ENCODE data around the gene NFATC4. TPM values are rescaled to one million over a fixed set of nuclear protein-coding genes. Genes with fewer than 3 reads are reported as not detected.
"Not testable (repeated sequence)": the region's sequence is repeated elsewhere in the genome, so short reads cannot be mapped to it uniquely, and the experiment has no call there.

The NFATC4 gene
- total RNA-seq, result 13.3 TPM
- long read RNA-seq, full-length matches to known transcripts, result 3 of 8 reads
- long read RNA-seq, partial matches to known transcripts, result 3 of 8 reads
- long read RNA-seq, other reads (novel, unspliced or antisense), result 2 of 8 reads

GRCh38 chr14:24367514-24368211 is at the start of gene NFATC4:
Gene NFATC4 (plus strand): TSS chr14:24368184. CDS start chr14:24368341, 157 bp downstream.
- intact Hi-C loops (cut with DNase I), result loop anchor here (2.0 kb wide), 2 partner anchors 31 to 33 kb away; partner anchors contain the start of genes ADCY4 and NYNRIN
- no peak for DNase-seq (ENCODE audit: low spot score)

- DNase-seq (ENCODE audit: low spot score), result no peak
- intact Hi-C loops (cut with DNase I), result no loop called here
Measured at GRCh38 chr14:24321212-24321975, 46.6 kb upstream of the NFATC4 start.

- intact Hi-C loops (cut with DNase I), result no loop called here
- no peak for DNase-seq (ENCODE audit: low spot score)
Measured at GRCh38 chr14:24322672-24323071, 45.3 kb upstream of the NFATC4 start.

GRCh38 chr14:24323341-24323740 is 44.6 kb upstream of the NFATC4 start:
- no peak for DNase-seq (ENCODE audit: low spot score)
- intact Hi-C loops (cut with DNase I), result no loop called here

- DNase-seq (ENCODE audit: low spot score), result no peak
Measured at GRCh38 chr14:24324024-24324423, 44.0 kb upstream of the NFATC4 start.

GRCh38 chr14:24325041-24325530 is 42.9 kb upstream of the NFATC4 start:
- DNase-seq (ENCODE audit: low spot score), result no peak
- intact Hi-C loops (cut with DNase I), result no loop called here

More at GRCh38 chr14:24324024-24324423, 44.0 kb upstream of the NFATC4 start:
- intact Hi-C loops (cut with DNase I), result no loop called here

GRCh38 chr14:24325963-24326362 is 42.0 kb upstream of the NFATC4 start:
- intact Hi-C loops (cut with DNase I), result no loop called here
- no peak for DNase-seq (ENCODE audit: low spot score)

- no peak for DNase-seq (ENCODE audit: low spot score)
- intact Hi-C loops (cut with DNase I), result no loop called here
Measured at GRCh38 chr14:24327303-24327702, 40.7 kb upstream of the NFATC4 start.

GRCh38 chr14:24327914-24328313 is 40.1 kb upstream of the NFATC4 start:
- DNase-seq (ENCODE audit: low spot score); intact Hi-C loops (cut with DNase I): not testable (repeated sequence)

GRCh38 chr14:24329073-24329663 is 38.8 kb upstream of the NFATC4 start:
- DNase-seq (ENCODE audit: low spot score), result no peak
- intact Hi-C loops (cut with DNase I), result no loop called here

- DNase-seq (ENCODE audit: low spot score), result peak; percentile 91
- intact Hi-C loops (cut with DNase I), result no loop called here
Measured at GRCh38 chr14:24329736-24330135, 38.2 kb upstream of the NFATC4 start.

- no peak for DNase-seq (ENCODE audit: low spot score)
- intact Hi-C loops (cut with DNase I), result no loop called here
Measured at GRCh38 chr14:24330973-24331674, 36.9 kb upstream of the NFATC4 start.

GRCh38 chr14:24331731-24332267 is 36.2 kb upstream of the NFATC4 start:
- intact Hi-C loops (cut with DNase I), result no loop called here
- DNase-seq (ENCODE audit: low spot score), result no peak

GRCh38 chr14:24332268-24332993 is 35.6 kb upstream of the NFATC4 start:
- intact Hi-C loops (cut with DNase I), result no loop called here
- DNase-seq (ENCODE audit: low spot score), result no peak

- intact Hi-C loops (cut with DNase I), result loop anchor here (2.0 kb wide), 1 partner anchor 32 kb away; no protein-coding TSS in a partner anchor
- peak; percentile 84 for DNase-seq (ENCODE audit: low spot score)
Measured at GRCh38 chr14:24334431-24335291, 33.3 kb upstream of the NFATC4 start, which contains the start of gene ADCY4. Gene ADCY4 (minus strand): TSS chr14:24335071. CDS start chr14:24334652, 419 bp downstream.

GRCh38 chr14:24335461-24336171 is 32.4 kb upstream of the NFATC4 start:
- DNase-seq (ENCODE audit: low spot score), result no peak
- intact Hi-C loops (cut with DNase I), result loop anchor here (2.0 kb wide), 1 partner anchor 31 kb away; no protein-coding TSS in a partner anchor

Data from cardiac septum (tissue), 1 donor.